CD4-positive, alpha-beta T cell treated with Interferon gamma for 1 hour (primary cell): ENCODE results near the gene ETS2.

Experiments
- DNase-seq: peaks from one replicate; pipeline ENCODE4 v3.0.0-alpha.2; 2020

The ETS2 gene

DNA sequence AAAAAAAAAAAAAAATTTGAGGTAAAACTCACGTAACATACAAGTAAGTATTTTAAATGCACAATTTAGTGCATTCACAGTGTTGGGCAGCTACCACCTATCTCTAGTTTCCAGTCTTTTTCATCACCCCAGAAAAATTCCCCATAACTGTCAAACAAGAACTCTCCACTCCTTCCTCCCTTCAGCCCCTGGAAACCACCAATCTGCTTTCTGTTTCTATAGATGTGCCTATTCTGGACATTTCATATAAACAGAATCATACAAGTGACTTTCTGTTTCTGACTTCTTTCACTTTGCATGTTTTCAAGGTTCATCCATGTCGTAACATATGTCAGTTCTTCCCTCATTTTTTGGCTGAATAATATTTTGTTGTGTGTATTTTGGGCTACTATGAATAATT is 24.9 kb upstream of the ETS2 start:
- DNase-seq, result no peak

DNA sequence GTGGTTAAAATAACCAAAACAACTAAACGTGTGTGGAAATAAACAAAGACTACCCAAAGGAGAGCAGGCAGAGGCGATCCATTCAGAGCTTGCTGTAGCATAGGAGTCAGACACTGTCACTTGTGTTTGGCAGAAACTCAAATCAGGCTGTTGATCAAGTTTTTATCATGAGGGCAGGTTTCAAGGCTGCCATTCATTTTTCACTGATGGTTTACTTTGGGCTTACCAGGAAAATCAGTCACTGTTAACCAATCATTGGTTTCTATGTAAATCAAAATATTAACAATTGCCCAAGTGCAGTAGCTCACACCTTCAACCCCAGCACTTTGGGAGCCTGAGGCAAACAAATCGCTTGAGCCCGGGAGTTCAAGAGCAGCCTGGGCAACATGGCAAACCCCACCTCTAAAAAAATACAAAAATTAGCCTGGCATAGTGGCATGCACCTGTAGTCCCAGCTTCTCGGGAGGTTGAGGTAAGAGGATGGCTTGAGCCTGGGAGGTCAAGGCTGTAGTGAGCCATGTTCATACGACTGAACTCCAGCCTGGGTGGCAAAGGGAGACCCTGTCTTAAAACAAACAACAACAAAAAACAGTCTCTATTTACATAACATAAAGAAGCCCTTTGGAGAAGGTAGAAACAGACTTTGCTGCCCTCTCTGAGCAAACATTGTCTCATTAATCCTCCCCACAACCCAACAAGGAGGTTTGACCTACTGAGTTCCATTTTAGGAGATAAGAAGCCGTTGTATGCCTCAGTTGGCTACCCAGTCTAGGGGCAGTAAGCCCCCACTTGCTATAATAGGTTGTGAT is 21.1 kb upstream of the ETS2 start:
- no peak for DNase-seq

DNA sequence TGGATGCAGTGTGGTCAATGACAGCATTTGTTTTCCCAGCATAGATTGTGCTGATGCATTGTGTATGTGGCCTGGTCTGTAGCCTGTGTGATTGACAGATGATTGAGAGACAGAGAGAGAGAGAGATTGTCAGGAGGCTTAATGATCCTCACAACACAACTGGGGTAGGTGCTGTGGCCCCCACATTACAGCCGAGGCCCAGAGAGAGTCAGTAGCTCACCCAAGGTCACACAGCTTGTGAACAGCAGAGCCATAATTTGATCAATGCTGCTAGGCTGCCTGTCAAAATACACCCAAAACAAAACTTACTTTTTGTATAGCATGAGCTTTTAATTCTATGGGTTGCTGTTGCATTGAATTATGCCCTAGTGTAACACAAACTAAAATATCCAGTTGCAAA is 20.2 kb upstream of the ETS2 start:
- no peak for DNase-seq

DNA sequence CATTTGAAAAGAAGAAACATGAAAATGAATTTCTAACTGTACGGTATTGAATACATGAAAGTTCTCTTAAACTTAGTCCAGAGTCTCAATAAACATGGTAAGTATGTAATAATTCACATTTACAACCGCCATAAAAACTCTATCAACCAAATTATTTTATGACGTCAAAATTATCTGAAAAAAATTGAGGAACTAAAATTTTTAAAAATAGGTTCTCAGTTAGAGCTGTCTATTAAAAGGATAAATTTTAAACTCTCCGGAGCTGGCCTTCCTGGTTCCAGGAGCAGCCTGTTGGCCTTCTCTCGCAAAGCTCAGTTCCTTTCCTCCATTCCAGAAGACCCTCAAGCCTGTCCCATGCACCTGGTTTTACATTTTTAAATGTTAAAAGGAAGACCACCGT is 18.7 kb upstream of the ETS2 start:
- DNase-seq, result no peak

DNA sequence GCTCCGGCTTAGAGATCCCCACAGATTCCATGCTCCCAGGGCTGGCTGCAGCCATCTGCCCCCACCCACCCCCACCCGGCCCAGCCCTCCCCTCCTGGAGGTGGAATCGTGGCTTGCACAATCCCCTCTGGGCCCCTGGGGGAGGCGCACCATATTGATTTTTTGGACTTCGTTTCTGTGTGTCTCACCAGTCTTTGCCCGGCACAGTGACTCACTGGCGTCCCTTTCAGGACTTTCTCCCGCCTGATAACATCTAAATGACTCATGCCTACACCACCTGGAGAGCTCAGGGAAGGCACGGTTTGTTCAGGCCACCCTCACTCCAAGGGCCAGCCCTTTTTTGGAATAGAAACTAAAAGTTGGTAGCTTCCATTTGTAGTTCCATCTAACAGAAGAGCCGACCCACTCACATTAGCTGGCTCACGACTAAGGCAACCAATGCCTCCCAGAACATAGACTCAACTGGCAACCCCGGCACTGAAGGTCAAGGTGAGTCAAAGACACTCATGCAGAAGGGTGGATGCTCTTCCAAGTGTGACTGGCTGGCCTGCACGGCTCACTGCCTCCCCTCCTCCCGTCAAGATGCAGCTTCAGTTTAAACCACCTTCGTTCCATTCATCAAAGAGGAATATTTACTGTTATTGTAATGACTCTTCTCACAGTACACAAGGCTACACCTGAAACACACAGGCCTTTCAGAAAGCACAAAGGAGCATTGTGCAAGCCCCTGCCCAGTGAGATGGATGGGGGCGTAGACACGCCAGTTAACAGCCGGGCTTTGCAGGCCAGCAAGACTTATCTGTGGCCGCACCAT is 18.1 kb upstream of the ETS2 start:
- DNase-seq, result no peak

DNA sequence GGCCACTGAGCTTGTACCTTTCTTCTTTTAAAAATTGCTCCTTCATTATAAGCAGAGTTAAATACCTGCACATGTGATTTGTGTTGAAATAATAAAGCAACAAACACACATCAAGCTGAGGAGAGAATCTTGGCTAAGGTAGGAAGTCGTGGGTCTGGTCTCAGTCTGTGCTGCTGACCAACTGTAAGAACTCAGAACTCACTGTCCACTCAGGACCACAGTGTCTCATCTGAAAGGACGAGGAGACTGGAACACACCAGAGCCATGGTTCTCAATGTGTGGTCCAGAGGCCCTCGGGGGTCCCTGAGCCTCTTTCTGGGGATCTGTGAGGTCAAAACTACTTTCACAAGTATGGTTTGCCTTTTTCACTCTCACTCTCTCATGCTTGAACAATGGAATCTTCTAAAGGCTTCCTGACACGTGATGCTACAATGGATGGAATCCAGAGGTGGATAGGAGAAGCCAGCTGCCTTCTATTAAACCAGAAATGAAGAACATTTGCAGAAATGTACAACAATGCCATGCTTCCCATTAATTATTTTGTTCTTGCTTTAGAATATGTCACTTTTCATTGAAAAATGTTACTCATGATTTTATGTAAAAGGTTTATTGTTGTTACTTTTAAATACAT is 17.3 kb upstream of the ETS2 start:
- DNase-seq, result no peak

DNA sequence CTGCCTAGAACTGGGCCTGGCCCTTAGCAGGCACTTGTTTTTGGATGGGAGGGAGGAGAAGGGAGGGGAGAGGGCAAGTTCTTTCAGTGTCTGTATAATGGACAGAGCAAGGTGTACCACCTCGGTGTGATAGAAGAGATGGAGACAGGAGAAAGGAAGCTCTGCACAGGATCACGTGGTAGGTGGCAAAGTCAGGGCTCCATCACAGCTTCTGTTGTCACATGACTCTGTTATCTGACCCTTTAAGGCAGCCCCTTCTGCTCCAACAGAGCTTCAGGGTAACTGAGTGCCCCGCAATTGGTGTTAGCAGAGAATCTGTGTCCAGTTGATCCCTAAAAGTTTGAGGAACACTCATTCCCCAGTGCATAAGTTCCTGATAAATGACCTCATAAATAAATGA is 16.5 kb upstream of the ETS2 start:
- DNase-seq, result no peak

DNA sequence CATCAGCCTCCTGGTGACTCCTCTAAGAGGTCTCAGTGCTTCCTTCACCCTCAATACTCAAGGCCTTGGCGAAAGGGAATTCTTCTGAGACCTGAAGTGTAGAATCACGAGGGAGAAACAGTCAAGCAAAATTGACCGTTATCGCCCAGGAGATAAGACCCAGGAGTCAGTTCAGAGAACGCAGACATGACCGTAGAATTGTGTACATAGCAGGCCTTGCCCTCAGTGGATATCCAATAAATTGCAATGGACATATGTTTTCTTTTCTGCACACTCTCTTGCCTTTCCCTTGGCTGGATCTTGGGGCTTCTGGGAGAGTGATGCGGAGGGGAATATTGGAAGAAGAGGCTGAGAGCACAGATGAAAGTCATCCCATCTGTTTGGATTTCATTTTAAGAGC is 15.7 kb upstream of the ETS2 start:
- DNase-seq, result no peak

DNA sequence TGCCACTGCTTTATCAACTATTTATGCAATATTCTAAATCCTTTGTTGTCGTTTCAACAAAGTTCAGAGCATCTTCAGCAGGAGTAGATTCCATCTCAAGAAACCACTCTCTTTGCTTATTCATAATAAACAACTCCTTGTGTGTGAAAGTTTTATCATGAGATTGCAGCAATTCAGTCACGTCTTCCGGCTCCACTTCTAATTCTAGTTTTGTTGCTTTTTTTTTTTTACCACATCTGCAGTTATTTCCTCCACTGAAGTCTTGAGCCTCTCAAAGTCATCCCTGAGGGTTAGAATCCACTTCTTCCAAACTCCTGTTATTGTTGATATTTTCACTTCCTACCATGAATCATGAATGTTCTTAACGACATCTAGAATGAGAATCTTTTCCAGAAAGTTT is 14.8 kb upstream of the ETS2 start:
- DNase-seq, result no peak

DNA sequence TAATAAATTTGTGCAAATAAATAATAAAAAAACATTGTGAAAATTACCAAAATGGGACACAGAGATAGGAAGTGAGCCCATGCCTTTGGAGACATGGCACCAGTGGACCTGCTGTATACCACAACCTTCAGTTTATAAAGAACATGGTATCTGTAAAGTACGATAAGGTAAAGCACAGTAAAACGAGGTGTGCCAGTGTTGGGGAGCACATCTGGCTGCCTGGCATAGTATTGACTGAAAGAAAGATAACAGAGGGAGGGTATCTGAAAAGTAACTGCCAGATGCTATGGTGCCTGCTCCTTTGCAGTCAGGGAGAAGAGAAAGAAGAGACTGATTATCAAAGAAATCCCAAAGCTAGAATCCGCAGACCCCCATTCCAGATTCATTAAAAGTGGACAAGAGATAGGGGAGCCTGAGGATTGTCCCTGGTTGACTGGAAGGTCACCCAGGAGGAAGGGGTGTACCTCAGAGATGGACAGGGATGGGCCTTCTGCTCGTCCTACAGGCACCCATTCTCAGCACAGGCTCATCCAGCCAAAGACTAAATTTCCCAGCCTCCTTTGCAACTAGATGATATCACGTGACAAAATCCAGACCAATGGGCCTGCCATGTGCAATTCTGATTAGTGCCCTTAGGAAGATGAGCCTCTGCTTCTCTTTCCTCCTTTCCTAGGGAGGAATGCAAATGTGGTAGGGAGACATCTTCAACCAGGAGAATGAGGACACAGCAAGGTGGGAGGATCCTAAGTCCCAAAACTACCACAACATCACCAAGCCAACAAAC is 12.9 kb upstream of the ETS2 start:
- DNase-seq, result no peak

DNA sequence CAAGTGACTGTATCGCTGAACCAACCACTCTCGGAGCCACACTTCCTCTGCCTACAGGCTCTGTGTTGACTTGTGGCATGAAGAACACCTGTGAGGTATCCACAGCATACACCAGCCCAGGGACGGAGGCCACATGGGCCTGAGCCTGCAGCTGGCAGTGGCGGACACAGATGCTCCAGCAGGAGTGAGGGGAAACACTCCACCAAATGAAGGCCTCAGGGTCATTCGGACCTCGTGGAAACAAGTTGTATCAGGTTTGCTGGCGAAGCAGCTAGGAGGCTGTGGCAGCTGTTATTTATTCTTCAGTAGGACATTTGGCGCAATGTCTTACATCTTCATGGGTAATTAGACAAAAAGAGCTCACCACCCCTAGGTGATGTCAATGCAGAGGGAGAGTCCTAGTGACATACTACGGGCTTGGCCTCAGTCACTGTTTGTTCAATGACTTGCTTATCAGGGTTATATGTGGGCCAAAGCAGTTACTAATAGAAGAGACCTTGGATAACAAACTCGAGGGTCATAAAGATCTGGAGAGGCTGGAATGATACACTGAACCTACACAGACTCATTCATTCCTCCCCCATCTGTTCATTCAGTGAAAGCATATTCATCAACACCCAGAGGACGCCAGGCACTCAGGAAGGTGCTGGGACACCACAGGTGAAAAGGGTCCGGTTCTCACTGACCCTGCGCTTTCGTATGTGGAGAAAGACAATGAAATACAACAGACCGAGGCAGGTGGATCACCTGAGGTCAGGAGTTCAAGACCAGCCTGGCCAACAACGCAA is 11.6 kb upstream of the ETS2 start:
- DNase-seq, result no peak

DNA sequence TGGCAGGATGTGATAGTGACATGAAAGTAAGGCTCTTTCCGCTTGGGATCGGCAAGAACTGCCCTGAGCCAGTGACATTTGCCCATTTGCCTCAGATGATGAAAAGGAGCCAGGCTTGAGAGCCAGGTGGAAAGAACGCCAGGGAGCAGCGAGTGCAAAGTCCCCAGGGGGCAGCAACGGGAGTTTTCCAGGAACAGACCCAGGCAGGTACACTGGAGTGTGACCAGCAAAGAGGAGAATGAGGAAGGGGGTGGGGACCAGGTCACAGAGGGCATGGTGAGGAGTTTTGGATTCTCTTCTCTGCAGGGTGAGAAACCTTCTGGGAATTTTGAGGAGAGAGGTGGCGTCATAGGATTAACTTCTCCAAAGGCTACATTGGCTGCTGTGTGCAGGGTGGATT is 10.8 kb upstream of the ETS2 start:
- no peak for DNase-seq

DNA sequence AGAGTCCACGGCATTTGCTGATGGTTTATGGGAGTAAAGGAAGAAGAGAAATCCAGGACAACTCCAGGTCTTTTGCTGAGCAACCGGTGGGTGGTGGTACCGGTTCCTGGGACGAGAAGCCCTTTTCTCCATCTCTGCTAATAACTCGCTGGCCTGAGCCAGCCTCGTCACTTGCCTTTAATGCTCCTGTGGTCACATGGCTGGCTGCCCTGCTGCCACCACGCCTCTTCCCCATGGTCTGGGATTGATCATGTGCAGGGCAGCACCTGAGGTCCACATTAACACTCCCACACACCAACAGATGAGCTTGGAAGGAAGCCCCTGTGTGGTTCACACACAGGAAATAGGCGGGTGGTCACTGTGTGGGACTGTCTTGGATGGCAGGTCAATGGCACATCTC is 10.3 kb upstream of the ETS2 start:
- no peak for DNase-seq

DNA sequence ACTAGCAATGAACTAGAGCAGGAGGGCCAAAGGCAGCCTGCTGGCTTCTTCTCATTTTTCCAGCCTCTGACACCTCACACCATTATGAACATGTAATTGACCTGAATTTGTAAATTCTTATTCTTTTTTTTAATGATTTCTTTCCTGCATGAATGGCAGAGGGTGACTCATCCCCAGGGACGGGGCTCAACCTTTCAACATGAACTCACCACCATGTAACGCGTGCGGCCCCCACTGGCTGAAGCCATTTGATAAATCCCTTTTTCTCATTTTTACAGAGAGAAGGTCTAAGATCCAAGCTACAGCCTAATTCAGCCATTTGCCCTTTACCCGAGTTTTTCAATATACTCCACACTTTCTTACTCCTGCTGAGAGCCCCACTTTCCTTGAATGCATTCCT is 9.3 kb upstream of the ETS2 start:
- DNase-seq, result no peak

DNA sequence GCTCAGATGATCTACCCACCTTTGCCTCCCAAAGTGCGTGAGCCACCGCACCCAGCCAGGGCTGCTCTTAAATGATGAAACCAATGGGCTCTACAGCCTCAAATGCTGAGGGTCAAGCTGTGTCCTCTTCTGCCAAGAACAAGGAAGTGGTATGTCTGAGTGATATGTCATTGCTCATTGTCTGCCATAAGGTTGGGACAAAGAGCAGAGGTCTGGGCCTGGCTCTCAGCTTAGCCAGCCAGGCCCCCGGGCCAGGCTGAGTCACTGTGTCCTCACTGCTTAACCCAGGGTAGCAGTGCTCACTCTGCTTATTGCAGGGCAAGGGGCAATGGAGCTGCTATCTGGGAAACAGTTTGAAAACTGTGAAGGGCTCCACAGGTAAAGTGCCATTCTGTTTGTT is 8.3 kb upstream of the ETS2 start:
- peak; percentile 19 for DNase-seq

DNA sequence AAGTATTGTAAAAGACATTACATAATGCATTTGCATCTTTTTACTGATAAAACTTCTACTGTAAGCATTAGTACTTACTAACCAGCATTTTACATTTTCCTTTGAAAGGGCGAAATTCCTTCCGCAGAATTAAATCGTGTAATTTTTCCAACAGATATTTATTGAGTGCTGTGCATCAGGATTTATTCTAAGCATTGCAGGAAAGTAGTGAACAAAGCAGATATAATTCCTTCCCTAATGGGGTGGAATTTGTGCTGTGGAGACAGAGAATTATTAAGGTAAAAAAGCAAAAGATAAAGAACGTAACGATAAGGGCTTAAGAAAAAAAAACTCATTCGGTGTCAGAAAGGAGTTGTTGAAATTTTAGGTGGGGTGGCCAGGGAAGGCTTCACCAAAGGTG is 7.6 kb upstream of the ETS2 start:
- DNase-seq, result no peak

DNA sequence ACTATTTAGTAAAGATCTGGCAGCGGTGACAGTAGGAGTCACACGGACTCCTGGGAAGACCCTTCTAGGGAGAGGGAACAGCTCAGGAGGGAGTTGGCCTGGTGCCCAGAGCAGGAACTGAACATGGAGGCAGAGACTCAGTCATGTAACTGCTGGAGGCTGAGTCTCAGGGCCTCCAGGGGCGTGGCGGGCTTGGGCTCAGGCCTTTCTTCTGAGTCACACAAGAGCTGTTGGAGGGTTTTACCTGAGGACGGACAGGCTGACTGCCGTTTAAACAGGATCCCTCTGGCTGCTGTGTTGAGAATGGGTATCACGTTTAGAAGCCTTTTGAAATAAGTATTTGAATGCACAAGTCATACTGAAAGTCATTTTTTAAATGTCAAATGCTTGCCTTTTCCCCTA is 7.2 kb upstream of the ETS2 start:
- DNase-seq, result no peak

DNA sequence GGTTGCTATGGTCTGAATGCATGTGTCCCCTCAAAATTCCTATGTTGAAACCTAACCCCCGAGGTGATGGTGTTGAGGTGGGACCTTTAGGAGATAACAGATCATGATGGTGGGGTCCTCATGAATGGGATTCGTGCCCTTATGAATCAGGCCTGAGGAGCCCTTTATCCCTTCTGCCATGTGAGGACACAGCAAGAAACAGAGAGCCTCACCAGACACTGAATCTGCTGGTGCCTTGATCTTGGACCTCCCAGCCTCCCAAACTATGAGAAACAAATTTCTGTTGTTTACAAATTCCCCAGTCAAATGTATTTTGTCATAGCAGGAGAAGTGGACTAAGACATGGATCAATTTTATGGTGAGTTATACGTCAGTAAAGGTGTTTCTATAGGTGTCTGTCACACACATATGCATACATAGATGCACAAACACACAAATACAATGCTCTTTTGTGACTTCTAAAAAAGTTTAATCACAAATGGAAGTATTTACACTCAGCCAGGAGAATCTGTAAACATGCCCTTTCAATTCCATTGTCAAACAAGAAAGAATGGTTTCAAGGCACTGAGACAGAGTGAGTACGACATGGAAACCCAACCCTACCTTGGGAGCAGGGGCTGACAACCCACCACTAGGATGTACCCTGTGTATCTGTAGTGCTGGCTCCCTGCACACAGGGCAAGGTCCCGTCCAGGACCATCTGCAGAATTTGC is 5.5 kb upstream of the ETS2 start:
- DNase-seq, result no peak

DNA sequence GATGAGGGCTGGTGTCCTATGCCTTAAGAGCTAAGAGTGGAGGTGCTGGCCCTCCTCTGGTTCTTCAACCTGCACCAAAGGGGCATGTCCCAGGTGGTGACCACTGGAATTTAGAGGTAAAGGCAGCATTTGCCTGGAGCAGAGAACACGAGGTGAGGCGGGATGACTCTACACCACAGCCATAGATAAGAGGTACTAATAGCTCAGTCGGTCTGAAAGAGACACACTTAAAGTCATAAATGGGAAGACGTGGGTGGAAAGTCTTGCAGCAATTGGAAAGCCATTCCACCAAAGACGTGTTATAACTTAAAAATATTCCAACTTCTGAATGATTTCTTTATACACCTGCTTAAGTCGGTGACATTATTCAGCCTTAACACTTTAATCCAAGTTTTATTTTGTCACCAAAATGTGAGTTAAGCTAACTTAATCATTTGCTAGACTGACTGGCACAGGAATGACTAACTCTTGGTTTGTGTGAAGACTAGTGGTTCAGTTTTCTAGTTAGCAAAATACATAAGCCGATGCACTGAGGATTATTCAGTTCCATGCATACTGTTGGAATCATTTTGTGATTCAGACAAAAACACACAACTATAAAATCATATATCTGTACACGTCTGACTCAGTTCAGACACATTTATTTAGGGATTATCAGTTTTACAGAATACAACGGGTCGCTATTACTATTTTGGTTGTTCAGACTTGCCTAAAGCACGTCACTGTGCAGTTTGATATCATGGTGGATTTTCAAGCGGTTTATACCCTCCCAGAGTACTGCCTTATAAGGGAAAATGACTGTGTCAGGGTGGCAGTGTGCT is 4.6 kb upstream of the ETS2 start:
- no peak for DNase-seq
